Measurements from ENCODE around the gene RPTN. TPM values are rescaled to one million over a fixed set of nuclear protein-coding genes. Genes with fewer than 3 reads are reported as not detected.
A peak's percentile ranks its signal among the peaks of the same experiment; 100 is the strongest.

Gene RPTN
- total RNA-seq, 2 donors from 2014 or later: not detected

DNA sequence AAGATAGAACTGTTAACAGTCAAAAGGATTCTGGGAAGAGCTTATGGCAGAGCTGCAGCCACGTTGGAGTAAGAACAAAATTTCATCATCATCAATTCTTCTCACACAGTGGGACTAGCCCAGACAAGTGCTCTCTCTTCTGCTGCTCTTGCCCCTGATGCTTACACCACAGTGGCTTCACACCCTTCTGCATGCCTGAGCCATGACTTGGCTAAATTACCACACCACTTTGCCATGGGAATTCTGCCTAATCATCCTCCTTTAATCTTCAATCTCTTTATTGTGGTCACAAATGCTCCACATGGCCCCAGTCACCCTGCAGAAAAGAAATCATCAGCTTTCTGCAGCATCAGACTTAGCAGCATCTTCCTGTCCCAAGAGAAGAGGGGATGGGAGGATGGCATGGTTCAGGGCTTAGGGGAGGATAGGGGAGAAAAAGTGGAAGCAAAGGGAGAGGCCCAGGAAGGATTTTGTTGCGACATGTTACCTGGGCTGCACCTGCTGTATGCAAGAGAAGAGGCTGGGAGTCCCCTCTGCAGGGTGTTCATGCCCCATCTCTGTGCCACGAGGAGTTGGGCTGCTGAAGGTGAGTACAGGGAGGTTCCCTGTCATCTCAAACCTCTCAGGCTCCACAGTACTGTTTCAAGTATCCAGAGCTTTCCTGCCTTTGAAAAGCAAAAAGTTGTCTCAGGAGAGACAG lies 9.0 kb upstream of the RPTN start:
- H3K9me3 ChIP-seq: no peaks in the 10 kb centered on the region
- H3K36me3 ChIP-seq (replicated peaks in 1 of 2; ENCODE audit: insufficient read depth in 1 of 2, low read depth in 2 of 2): no peaks in the 10 kb centered on the region
- TF ChIP-seq POLR2A (IDR thresholded peaks at IDR 0.05): no peak
- TF ChIP-seq CTCF (IDR thresholded peaks at IDR 0.05): no peak
- intact Hi-C loops (cut with DNase I): no loop called here
- WGBS, 2 donors: 52% methylated on average over 3 of the region's 3 CpGs
- H3K4me1 ChIP-seq: peaks cover 4% of the 10 kb centered on the region
- H3K27me3 ChIP-seq: no peaks in the 10 kb centered on the region
- no peak for ATAC-seq
- no peak overlapping the region for H3K27ac ChIP-seq
- H3K4me3 ChIP-seq: no peak overlapping the region
- DNase-seq: peak in 1 of 4 donors; percentile 14

DNA sequence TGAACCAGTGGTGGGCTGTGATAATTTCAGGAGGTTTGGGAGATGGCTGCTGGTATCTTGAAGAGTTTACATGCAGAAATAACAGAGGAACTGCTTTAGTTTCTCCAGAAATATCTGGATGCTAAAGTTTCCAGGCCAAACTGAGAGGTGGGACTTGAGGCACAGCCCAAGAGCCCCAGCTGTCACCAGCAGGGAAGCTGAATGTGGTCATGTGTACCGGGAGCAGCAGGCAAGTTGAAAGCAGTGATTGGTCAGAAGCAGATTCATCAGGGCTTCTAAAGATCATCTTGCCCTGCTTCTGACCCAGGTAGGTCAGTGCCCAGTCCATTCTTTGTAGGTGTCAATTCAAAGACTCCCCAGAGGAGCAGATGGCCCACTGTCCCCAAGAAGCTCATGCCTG lies 7.9 kb upstream of the RPTN start:
- TF ChIP-seq POLR2A (IDR thresholded peaks at IDR 0.05): no peak
- H3K9me3 ChIP-seq: no peaks in the 10 kb centered on the region
- no peak for DNase-seq
- intact Hi-C loops (cut with DNase I): no loop called here
- no peaks in the 10 kb centered on the region for H3K36me3 ChIP-seq (replicated peaks in 1 of 2; ENCODE audit: insufficient read depth in 1 of 2, low read depth in 2 of 2)
- H3K27me3 ChIP-seq: no peaks in the 10 kb centered on the region
- no peak overlapping the region for H3K4me3 ChIP-seq
- no peak for ATAC-seq
- 29 to 46% methylated on average over 1 of the region's 1 CpG for WGBS, 2 donors
- peaks cover 4% of the 10 kb centered on the region for H3K4me1 ChIP-seq
- no peak overlapping the region for H3K27ac ChIP-seq

DNA sequence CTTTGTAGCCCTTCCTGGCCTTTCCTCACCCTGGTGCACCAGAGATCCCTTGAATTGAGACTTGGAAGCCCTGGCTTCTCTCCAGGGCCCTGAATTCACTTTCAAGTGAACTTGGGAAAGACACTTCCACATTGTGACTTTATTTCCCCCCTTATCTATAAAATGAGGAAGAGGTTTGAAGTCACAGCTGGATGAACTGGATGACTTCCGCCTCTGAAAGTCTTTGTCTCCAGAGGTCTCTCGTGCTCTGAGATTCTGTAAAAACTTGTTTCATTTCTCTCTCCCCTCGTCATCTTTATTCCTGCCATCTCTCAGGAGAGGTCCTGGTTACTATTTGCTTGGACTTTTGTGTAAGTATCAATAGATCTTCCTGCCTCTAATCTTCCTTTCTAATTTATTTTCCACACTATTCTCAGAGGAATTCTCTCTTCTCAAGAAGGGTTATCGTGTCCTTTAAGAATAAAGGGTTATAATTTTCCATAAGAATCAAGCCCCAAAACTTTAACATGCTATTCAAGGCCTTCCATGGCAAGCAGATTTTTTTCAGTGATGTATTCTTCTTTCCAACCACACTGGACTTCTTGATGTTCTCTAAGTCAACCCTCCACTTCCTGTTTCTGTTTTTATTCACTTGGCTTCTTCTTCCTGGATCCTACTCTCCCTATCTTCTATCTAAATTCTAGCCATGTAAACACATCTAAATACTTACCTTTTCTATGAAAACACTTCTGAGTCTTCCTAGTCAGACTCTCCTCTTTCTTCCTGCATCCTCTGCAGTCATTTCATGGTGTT lies 6.5 kb upstream of the RPTN start:
- H3K36me3 ChIP-seq (replicated peaks in 1 of 2; ENCODE audit: insufficient read depth in 1 of 2, low read depth in 2 of 2): no peaks in the 10 kb centered on the region
- DNase-seq (no peak), ATAC-seq (no peak)
- no peak overlapping the region for H3K4me3 ChIP-seq
- peaks cover 4% of the 10 kb centered on the region for H3K4me1 ChIP-seq
- no peaks in the 10 kb centered on the region for H3K9me3 ChIP-seq
- TF ChIP-seq POLR2A (IDR thresholded peaks at IDR 0.05) (no peak), CTCF (IDR thresholded peaks at IDR 0.05) (no peak)
- intact Hi-C loops (cut with DNase I): no loop called here
- no peaks in the 10 kb centered on the region for H3K27me3 ChIP-seq
- peak overlapping the region in 1 of 4 donors; percentile 24 for H3K27ac ChIP-seq
- 88% methylated on average over 4 of the region's 4 CpGs for WGBS, 2 donors

DNA sequence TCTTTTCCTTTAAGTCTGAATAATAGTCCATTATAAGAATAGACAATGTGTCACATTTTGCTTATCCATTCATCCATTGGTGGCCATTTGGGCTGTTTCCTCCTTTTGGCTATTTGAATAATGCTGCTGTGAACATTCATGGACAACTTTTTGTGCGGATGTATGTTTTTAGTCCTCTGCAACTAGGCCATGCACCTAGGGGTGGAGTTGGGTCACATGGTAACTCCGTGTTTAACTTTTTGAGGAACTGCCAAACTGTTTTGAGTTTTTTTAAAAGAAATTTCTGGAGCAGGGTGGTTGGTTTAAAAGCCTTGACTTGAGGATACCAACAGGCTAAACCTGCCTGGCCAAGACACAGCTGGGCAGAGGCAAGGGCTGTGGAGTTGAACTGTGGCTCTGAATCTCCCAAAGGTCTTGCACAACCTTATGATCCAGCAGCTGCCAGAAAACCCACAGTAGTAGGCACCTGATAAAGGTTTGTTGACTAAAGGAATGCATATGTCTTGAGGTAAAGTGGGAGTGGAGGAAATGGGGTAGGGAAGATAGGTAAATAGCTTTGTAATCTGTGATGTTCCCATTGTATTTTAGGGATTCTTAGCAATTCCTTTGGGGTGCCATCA lies 5.6 kb upstream of the RPTN start:
- no peak for TF ChIP-seq POLR2A (IDR thresholded peaks at IDR 0.05)
- no peak for TF ChIP-seq CTCF (IDR thresholded peaks at IDR 0.05)
- Histone ChIP-seq H3K4me3 (no peak overlapping the region), H3K36me3 (replicated peaks in 1 of 2; ENCODE audit: insufficient read depth in 1 of 2, low read depth in 2 of 2) (no peaks in the 10 kb centered on the region), H3K27ac (peak overlapping the region in 1 of 4 donors; percentile 24), H3K27me3 (no peaks in the 10 kb centered on the region), H3K4me1 (peaks cover 4% of the 10 kb centered on the region), H3K9me3 (no peaks in the 10 kb centered on the region)
- DNase-seq (peak; percentile 31 to 67 (median 52)), ATAC-seq (peak; percentile 68)
- intact Hi-C loops (cut with DNase I): no loop called here
- 49 to 57% methylated on average over 2 of the region's 2 CpGs for WGBS, 2 donors

- intact Hi-C loops (cut with DNase I): no loop called here
- DNase-seq: no peak
- ATAC-seq: peak; percentile 48
- no peak for TF ChIP-seq POLR2A (IDR thresholded peaks at IDR 0.05)
- no peak for TF ChIP-seq CTCF (IDR thresholded peaks at IDR 0.05)
- WGBS, 2 donors: 17% methylated on average over 1 of the region's 1 CpG
- no peaks in the 10 kb centered on the region for H3K27me3 ChIP-seq
- no peaks in the 10 kb centered on the region for H3K36me3 ChIP-seq (replicated peaks in 1 of 2; ENCODE audit: insufficient read depth in 1 of 2, low read depth in 2 of 2)
- no peaks in the 10 kb centered on the region for H3K4me1 ChIP-seq
- no peaks in the 10 kb centered on the region for H3K9me3 ChIP-seq
- no peak overlapping the region for H3K4me3 ChIP-seq
- no peak overlapping the region for H3K27ac ChIP-seq
Observed at GRCh38 chr1:152162792-152163463, 3.9 kb upstream of the RPTN start.
